OCI-LY3 (cell line): ENCODE measurements around the gene BMP2K.

Experiments used
- CTCF ChIP-seq: fragments of 200-600, 300-600 bp; sonication (generic); IDR thresholded peaks from 2 replicates; pipeline ENCODE4 v1.5.1; 2014; ENCODE audit warnings: antibody characterized with exemption, low read length, low read depth
- EZH2phosphoT487 ChIP-seq: fragments of 200-600 bp; shearing (Covaris generic); IDR thresholded peaks from 2 replicates; pipeline ENCODE4 v1.6.1; 2018; ENCODE audit warnings: antibody characterized with exemption, mixed run types, low read depth

GRCh38 chr4:78899302-78899701 is 123.2 kb downstream of the BMP2K start:
- no peak for TF ChIP-seq EZH2phosphoT487
- no peak for TF ChIP-seq CTCF
